SU-DHL-6 (cell line): ENCODE results near the gene GALNT6.

ENCODE experiments used
- EZH2phosphoT487 ChIP-seq: fragments of 200-600 bp; sonication (generic), shearing (Covaris generic); conservative IDR thresholded peaks from 2 replicates; pipeline ENCODE4 v1.6.1; 2018; ENCODE audit warnings: mild to moderate bottlenecking, antibody characterized with exemption, low read length, moderate library complexity, mixed read lengths
- TF ChIP-seq, protein P1 (sequence below): fragments of 200-600 bp; sonication (generic); IDR thresholded peaks from one replicate; pipeline ENCODE4 v1.5.1; 2017; ENCODE audit warnings: antibody characterized with exemption, mild to moderate bottlenecking, low read length, moderate library complexity; ENCODE audit not compliant: insufficient read depth, poor library complexity, severe bottlenecking

DNA sequence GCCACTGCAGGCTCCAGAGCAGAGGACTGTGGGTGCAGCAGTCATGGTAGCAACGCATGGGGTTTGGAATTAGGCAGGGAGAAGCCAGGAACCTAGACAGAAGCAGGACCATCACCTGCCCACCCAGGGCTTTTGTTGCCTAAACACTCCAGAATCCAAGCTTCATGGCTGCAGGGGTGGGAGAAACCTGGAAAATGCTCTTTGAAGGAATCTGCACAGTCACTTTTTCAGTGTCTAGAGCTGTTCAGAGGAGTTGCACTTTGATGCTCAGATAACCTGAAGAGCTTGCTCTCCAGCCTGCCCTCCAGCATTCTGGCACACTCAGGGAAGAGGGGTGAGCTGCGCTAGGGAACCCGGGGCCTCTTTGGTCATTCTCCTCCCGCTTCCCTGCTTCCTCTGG, 43.1 kb downstream of the GALNT6 start:
- TF ChIP-seq, protein P1, sequence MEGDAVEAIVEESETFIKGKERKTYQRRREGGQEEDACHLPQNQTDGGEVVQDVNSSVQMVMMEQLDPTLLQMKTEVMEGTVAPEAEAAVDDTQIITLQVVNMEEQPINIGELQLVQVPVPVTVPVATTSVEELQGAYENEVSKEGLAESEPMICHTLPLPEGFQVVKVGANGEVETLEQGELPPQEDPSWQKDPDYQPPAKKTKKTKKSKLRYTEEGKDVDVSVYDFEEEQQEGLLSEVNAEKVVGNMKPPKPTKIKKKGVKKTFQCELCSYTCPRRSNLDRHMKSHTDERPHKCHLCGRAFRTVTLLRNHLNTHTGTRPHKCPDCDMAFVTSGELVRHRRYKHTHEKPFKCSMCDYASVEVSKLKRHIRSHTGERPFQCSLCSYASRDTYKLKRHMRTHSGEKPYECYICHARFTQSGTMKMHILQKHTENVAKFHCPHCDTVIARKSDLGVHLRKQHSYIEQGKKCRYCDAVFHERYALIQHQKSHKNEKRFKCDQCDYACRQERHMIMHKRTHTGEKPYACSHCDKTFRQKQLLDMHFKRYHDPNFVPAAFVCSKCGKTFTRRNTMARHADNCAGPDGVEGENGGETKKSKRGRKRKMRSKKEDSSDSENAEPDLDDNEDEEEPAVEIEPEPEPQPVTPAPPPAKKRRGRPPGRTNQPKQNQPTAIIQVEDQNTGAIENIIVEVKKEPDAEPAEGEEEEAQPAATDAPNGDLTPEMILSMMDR: no peak
- no peak for TF ChIP-seq EZH2phosphoT487
